BE2C (cell line): ENCODE results near the gene NEUROG1.

Experiments used
- DNase-seq: peaks from one replicate; pipeline ENCODE4 v3.0.0-alpha.2; 2020
- H3K27me3 ChIP-seq: fragments of 250-450 bp; sonication (Bioruptor Pico); 2 replicates; pipeline ENCODE4 v1.5.1; 2020; ENCODE audit warnings: mild to moderate bottlenecking
- H3K36me3 ChIP-seq: fragments of 250-450 bp; sonication (Bioruptor Pico); 2 replicates; pipeline ENCODE4 v1.5.1; 2020; ENCODE audit warnings: mild to moderate bottlenecking
- H3K4me1 ChIP-seq: fragments of 250-450 bp; sonication (Bioruptor Pico); 2 replicates; pipeline ENCODE4 v1.5.1; 2020
- H3K4me3 ChIP-seq: 2 replicates; pipeline ENCODE4 v1.5.1; 2011; ENCODE audit warnings: low read depth, low read length
- H3K9me3 ChIP-seq: fragments of 250-450 bp; sonication (Bioruptor Pico); 2 replicates; pipeline ENCODE4 v1.5.1; 2020
- CTCF ChIP-seq: IDR thresholded peaks from 2 replicates; pipeline ENCODE4 v1.5.1; 2012; ENCODE audit warnings: mild to moderate bottlenecking, low read depth, low read length

NEUROG1 gene

GRCh38 chr5:135566422-135567400 lies 30.9 kb upstream of the NEUROG1 start:
- H3K36me3 ChIP-seq, result no peaks in the 10 kb centered on the region
- H3K4me1 ChIP-seq, result no peaks in the 10 kb centered on the region
- DNase-seq, result no peak
- no peak overlapping the region for H3K4me3 ChIP-seq
- no peak for TF ChIP-seq CTCF
- no peaks in the 10 kb centered on the region for H3K9me3 ChIP-seq
- no peaks in the 10 kb centered on the region; the same call in 1 of the 2 replicates for H3K27me3 ChIP-seq

DNA sequence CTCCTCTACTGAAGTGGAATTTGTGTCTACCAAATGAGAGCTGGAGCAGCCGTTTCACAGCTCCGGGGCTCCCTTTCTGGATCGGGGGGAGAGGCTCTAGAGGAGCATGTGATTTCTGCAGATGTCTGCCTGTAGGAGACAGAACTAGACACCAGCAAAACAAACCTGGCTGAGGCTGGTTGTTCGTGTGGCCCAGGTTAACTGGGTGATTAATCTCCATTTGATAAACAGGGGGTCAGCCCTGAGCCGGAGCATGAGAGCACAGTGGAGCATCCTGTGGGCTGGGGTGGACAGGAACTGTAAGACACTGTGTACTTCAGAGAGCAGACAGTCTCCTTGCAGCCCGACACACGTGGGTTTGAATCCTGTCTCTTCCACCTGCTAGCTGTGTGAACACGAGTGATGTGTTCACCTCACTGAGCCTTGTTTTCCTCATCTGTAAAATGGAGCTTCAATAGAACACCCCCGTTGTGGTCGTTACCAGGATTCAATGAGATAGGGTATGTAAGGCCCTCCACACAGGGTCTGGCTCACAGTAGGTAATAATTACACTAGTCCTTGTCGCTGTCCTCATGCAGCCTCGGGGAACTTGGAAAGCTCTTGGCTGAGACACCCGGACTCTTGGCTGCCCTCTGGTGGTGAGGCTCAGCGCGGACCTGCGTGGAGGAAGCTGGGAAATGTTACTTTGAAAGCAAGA lies 30.1 kb upstream of the NEUROG1 start:
- DNase-seq, result peak; percentile 82
- H3K4me3 ChIP-seq, result no peak overlapping the region
- no peaks in the 10 kb centered on the region for H3K9me3 ChIP-seq
- H3K4me1 ChIP-seq, result no peaks in the 10 kb centered on the region
- H3K36me3 ChIP-seq, result no peaks in the 10 kb centered on the region
- TF ChIP-seq CTCF, result peak; percentile 97
- H3K27me3 ChIP-seq, result no peaks in the 10 kb centered on the region; the same call in 1 of the 2 replicates

DNA sequence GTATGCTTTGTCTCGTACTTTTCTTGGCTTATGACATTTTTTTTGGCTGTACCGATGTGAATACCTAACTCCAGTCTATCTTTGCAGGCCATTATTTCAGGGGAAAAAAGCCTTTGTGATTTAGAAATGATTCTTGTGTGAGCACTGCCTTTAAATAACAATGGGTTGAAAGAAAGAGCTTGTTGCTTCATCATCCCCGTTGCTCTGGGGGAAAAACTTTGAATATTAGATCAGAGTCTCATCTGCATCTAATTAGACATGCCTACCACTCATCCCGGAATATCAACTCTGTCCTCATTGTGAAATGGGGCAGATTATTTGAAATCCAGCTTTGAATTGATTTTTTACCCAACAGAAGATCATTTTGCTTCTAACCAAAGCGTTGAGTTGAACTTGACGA lies 29.5 kb upstream of the NEUROG1 start:
- DNase-seq, result no peak
- no peaks in the 10 kb centered on the region; the same call in 1 of the 2 replicates for H3K27me3 ChIP-seq
- no peak overlapping the region for H3K4me3 ChIP-seq
- H3K9me3 ChIP-seq, result no peaks in the 10 kb centered on the region
- TF ChIP-seq CTCF, result no peak
- H3K4me1 ChIP-seq, result no peaks in the 10 kb centered on the region
- no peaks in the 10 kb centered on the region for H3K36me3 ChIP-seq

DNA sequence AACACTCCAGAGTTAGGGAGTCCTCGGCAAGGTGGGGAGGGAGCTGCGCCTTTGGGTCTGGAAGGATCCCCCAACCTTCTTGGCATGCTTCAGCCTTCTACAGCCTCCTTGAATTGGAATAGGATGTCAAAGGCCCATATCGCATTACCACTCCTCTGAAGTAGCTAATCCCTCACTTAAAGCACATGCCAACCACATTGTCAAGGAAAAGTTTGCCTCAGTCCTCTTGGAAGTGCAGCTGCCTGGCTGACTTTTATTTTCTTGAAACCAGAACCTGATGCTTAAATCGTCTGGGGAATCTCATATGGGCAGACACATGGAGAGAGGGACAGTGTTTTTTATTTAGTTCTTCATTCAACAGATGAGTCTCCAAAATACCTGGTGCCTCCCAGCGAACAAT lies 28.6 kb upstream of the NEUROG1 start:
- H3K9me3 ChIP-seq, result peaks cover 3% of the 10 kb centered on the region; the same call in 1 of the 2 replicates
- no peaks in the 10 kb centered on the region for H3K36me3 ChIP-seq
- no peak for TF ChIP-seq CTCF
- no peak overlapping the region for H3K4me3 ChIP-seq
- H3K4me1 ChIP-seq, result peaks cover 3% of the 10 kb centered on the region; the same call in 1 of the 2 replicates
- DNase-seq, result no peak
- no peaks in the 10 kb centered on the region; the same call in 1 of the 2 replicates for H3K27me3 ChIP-seq

GRCh38 chr5:135561266-135561665 lies 25.5 kb upstream of the NEUROG1 start:
- Histone ChIP-seq H3K4me1 (peaks cover 6% of the 10 kb centered on the region), H3K9me3 (peaks cover 4% of the 10 kb centered on the region; the same call in 1 of the 2 replicates), H3K4me3 (no peak overlapping the region), H3K27me3 (peaks cover 5% of the 10 kb centered on the region), H3K36me3 (no peaks in the 10 kb centered on the region)
- no peak for TF ChIP-seq CTCF
- no peak for DNase-seq
